AG04450 (cell line): ENCODE measurements around the gene PITRM1. TPM values are rescaled to one million over a fixed set of nuclear protein-coding genes. Genes with fewer than 3 reads are reported as not detected.
A peak's percentile ranks its signal among the peaks of the same experiment; 100 is the strongest.
"Not testable (repeated sequence)": the region's sequence is repeated elsewhere in the genome, so short reads cannot be mapped to it uniquely, and the experiment has no call there.

Experiments used
- CTCF ChIA-PET: fragments of 300-600, 350-600 bp; formaldehyde crosslinking; extraction: SDS; loops from one replicate; lab custom pipeline; 2022; ENCODE audit warnings: antibody characterized with exemption, inconsistent platforms; lab: Charles Lee
- POLR2A ChIA-PET: fragments of 350-600 bp; formaldehyde crosslinking; extraction: SDS; loops from one replicate; lab custom pipeline; 2021; ENCODE audit warnings: antibody characterized with exemption, inconsistent platforms; lab: Yijun Ruan, JAX
- DNase-seq: peaks from one replicate; pipeline ENCODE4 v3.0.0-alpha.2; 2011; ENCODE audit warnings: low read depth, low spot score
- H3K27ac ChIP-seq: one replicate; pipeline ENCODE4 v1.5.1; 2012; ENCODE audit warnings: low read depth, low read length, control low read depth
- H3K27me3 ChIP-seq: one replicate; pipeline ENCODE4 v1.6.0; 2012; ENCODE audit warnings: low read length; ENCODE audit not compliant: control insufficient read depth, insufficient read depth
- H3K4me3 ChIP-seq: 2 replicates; pipeline ENCODE4 v1.5.1; 2011; ENCODE audit warnings: mild to moderate bottlenecking, low read depth, low read length, control low read depth
- H3K9me3 ChIP-seq: 2 replicates; pipeline ENCODE4 v1.5.1; 2012; ENCODE audit warnings: low read length; ENCODE audit not compliant: control insufficient read depth, insufficient read depth
- polyA plus RNA-seq: library from polyadenylated mRNA; depleted of rRNA; stranded (reverse); fragments of >200 nt; gene quantifications from 2 replicates; pipeline ENCODE4 v1.2.3, GENCODE V29; 2011
- TF ChIP-seq, protein P1 (sequence below): IDR thresholded peaks from 2 replicates; pipeline ENCODE4 v1.5.1; 2011; ENCODE audit warnings: low read depth, low read length, control low read depth, inconsistent platforms

PITRM1 gene
- polyA plus RNA-seq, 1 experiment = 52.8 TPM

DNA sequence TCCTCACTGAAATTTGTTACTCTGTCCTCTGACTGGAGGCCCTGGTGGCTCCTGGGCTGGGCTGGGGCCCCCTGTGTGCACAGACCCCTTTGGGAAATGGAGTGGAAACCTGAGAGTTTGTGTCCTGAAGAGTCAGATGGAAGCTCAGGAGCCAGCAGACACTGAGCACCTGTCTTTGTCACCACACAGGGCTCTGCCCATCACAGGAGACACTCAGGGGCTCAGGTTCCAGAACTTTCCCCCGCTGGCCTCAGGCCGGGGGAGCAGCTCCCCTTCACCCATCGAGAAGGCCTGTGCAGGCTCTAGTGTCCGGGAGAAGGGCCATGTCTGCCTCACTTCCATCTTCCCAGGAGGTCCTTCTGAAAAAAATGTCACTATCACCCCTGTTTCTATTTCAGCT lies 22.3 kb upstream of the PITRM1 start:
- ChIA-PET POLR2A (no interaction called here), CTCF (interaction anchor here (0.5 to 1.1 kb wide), 3 partner anchors 277 to 1573 kb away, joined by 3 to 4 read pairs (median 4); no protein-coding TSS in a partner anchor)

GRCh38 chr10:3193751-3194150 lies 21.2 kb upstream of the PITRM1 start:
- no peak overlapping the region for H3K4me3 ChIP-seq
- H3K27me3 ChIP-seq = no peaks in the 10 kb centered on the region
- no peak overlapping the region for H3K27ac ChIP-seq
- peaks cover 2% of the 10 kb centered on the region; the same call in 1 of the 2 replicates for H3K9me3 ChIP-seq
- TF ChIP-seq, protein P1, sequence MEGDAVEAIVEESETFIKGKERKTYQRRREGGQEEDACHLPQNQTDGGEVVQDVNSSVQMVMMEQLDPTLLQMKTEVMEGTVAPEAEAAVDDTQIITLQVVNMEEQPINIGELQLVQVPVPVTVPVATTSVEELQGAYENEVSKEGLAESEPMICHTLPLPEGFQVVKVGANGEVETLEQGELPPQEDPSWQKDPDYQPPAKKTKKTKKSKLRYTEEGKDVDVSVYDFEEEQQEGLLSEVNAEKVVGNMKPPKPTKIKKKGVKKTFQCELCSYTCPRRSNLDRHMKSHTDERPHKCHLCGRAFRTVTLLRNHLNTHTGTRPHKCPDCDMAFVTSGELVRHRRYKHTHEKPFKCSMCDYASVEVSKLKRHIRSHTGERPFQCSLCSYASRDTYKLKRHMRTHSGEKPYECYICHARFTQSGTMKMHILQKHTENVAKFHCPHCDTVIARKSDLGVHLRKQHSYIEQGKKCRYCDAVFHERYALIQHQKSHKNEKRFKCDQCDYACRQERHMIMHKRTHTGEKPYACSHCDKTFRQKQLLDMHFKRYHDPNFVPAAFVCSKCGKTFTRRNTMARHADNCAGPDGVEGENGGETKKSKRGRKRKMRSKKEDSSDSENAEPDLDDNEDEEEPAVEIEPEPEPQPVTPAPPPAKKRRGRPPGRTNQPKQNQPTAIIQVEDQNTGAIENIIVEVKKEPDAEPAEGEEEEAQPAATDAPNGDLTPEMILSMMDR = no peak
- ChIA-PET CTCF (interaction anchor here (0.6 to 1.6 kb wide), 21 partner anchors 8 to 1621 kb away, joined by 3 to 9 read pairs (median 4); no protein-coding TSS in a partner anchor), POLR2A (interaction anchor here (1.1 kb wide), 2 partner anchors 45 to 592 kb away, joined by 3 to 7 read pairs; partner anchors contain the start of gene KLF6)
- DNase-seq = no peak

More for the DNA sequence above, 22.3 kb upstream of the PITRM1 start:
- H3K27me3 ChIP-seq = no peaks in the 10 kb centered on the region
- DNase-seq = no peak
- TF ChIP-seq, protein P1 = no peak
- no peaks in the 10 kb centered on the region for H3K9me3 ChIP-seq
- H3K27ac ChIP-seq = no peak overlapping the region
- H3K4me3 ChIP-seq = no peak overlapping the region

DNA sequence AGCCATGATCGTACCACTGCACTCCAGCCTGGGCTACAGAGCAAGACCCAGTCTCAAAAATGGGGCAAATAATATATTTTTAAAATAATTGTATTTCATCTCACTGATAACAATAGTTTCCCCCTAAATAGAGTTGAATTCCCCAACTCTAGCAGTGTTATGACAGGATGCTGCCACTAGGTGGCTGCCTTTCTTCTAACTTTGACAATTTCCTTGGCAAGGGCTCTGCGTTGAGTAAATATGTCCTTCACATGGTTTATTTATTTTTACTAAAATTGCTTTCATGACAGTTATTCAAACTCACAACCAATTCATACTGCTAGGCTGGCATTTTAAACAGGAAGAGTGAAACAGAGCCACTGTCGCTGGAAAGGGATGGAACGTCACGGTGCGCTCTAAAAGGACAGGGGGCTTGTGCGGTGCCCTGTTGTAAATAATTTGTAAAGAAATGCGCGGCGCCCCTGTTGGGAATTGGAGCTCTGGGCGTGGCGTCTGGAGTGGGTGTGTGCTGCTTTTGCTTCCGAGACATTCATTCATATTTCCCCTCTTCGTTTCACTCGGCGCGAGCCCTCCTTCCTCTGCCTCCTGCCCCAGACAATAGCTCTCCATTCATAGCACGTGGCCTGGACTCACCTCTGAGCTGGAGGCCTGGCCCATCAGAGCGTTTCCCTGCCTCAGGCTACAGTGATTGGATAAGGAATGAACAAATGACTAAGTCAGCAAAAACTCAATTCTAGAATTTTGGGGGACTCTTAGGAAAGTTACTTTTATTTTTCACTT lies 20.5 kb upstream of the PITRM1 start:
- Histone ChIP-seq H3K27me3 (no peaks in the 10 kb centered on the region), H3K27ac (peak overlapping the region; percentile 21), H3K4me3 (peak overlapping the region; percentile 47), H3K9me3 (peaks cover 7% of the 10 kb centered on the region)
- ChIA-PET POLR2A (interaction anchor here (0.7 to 1.1 kb wide), 3 partner anchors 46 to 592 kb away, joined by 3 to 7 read pairs (median 5); partner anchors contain the start of gene KLF6), CTCF (interaction anchor here (0.6 to 1.6 kb wide), 21 partner anchors 9 to 1621 kb away, joined by 3 to 9 read pairs (median 4); no protein-coding TSS in a partner anchor)
- DNase-seq = peak; percentile 41
- TF ChIP-seq, protein P1 = peak; percentile 89

DNA sequence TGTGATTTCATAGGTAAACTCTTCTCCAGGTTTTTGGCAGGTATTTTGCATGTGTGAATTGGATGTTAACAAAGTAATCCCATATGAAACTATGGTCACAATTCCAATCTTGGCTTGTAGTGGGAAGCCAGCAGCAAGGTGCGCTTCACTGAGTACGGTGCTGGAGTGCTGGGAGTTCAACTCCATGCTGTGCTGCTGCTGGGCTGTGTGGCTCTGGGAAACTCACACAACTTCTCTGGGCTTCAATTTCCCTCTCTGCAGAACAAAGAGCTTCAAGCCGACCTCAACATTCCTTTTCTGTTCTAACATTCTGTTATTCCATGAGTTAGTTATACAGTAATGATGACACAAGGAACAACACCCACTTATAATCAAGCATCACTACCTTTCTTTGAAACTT lies 18.2 kb upstream of the PITRM1 start:
- DNase-seq = no peak
- ChIA-PET CTCF (no interaction called here), POLR2A (no interaction called here)
- Histone ChIP-seq H3K4me3 (no peak overlapping the region), H3K27me3 (no peaks in the 10 kb centered on the region), H3K9me3 (peaks cover 7% of the 10 kb centered on the region), H3K27ac (no peak overlapping the region)
- TF ChIP-seq, protein P1 = no peak

DNA sequence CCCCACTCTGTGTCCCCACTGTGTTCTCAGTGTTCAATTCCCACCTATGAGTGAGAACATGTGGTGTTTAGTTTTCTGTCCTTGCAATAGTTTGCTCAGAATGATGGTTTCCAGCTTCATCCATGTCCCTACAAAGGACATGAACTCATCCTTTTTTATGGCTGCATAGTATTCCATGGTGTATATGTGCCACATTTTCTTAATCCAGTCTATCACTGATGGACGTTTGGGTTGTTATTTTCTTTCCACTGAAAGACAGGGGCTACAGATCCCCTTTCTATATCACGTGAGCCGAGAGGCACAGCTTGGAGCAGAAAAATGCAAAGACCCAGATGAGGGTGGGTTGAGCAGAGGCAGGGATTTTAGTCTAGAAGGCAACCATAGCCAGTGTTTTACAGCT lies 14.6 kb upstream of the PITRM1 start:
- H3K27me3 ChIP-seq, H3K9me3 ChIP-seq, DNase-seq, H3K4me3 ChIP-seq, POLR2A ChIA-PET, CTCF ChIA-PET, H3K27ac ChIP-seq: not testable (repeated sequence)
